ENCODE measurements around the gene ASPRV1.

Gene ASPRV1

GRCh38 chr2:69945441-69945840 lies 16.0 kb downstream of the ASPRV1 start:
- TF ChIP-seq POLR2A (IDR thresholded peaks at IDR 0.05; ENCODE audit: low read depth, low read length) (no peak), TAF1 (IDR thresholded peaks at IDR 0.05; ENCODE audit: borderline replicate concordance, low read depth, low read length) (no peak), POLR2AphosphoS5 (IDR thresholded peaks at IDR 0.05; ENCODE audit: low read depth, low read length) (no peak)
- DNase-seq (ENCODE audit: insufficient read length) (no peak), FAIRE-seq (no peak)

GRCh38 chr2:69944756-69945155 lies 16.7 kb downstream of the ASPRV1 start:
- no peak for FAIRE-seq
- TF ChIP-seq TAF1 (IDR thresholded peaks at IDR 0.05; ENCODE audit: borderline replicate concordance, low read depth, low read length) (no peak), POLR2A (IDR thresholded peaks at IDR 0.05; ENCODE audit: low read depth, low read length) (no peak), POLR2AphosphoS5 (IDR thresholded peaks at IDR 0.05; ENCODE audit: low read depth, low read length) (no peak)

GRCh38 chr2:69943843-69944525 lies 17.4 kb downstream of the ASPRV1 start:
- DNase-seq (ENCODE audit: insufficient read length) (no peak), FAIRE-seq (no peak)
- TF ChIP-seq POLR2AphosphoS5 (IDR thresholded peaks at IDR 0.05; ENCODE audit: low read depth, low read length) (no peak), TAF1 (IDR thresholded peaks at IDR 0.05; ENCODE audit: borderline replicate concordance, low read depth, low read length) (no peak), POLR2A (IDR thresholded peaks at IDR 0.05; ENCODE audit: low read depth, low read length) (no peak)

More at GRCh38 chr2:69944756-69945155, 16.7 kb downstream of the ASPRV1 start:
- no peak for DNase-seq (ENCODE audit: insufficient read length)

DNA sequence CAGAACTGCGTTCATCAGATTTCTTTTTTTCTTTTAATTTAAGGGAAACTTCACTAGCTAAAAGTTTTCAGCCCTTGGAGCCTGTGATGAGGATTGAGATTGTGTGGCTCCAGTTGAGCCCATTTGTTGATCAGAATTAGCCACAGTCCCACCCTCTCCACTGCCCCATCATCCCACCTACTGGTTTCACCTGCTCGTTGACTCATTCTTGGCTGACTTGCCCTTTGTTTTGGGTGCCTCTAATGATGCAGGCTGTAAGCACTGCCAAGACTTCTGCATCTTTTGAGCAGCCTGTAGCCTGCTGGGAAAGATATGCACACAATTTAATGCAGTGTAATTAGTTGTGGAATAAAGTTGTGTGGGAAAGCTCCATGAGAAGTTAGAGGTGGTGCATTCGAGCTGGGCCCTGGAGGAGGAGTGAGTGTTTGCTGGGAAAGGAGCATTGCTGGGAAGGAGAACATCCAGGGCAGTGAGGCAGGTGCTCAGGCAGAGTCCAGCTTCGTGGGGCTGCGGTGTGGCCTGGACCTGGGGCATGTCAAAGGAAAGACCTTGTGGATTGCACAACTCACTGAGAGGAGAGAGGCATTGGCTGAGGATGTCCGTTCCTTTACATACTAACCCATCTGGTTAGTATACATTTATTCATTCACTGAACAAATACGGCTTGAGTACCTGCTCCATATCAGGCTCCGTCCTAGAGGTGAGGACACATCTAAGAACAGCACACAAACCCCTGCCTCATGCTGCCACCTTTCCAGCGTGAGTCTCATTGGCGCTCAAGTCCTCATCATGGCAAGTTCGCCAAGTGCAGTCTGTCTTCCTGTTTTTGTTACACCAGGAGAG lies 18.2 kb downstream of the ASPRV1 start:
- TF ChIP-seq POLR2AphosphoS5 (IDR thresholded peaks at IDR 0.05; ENCODE audit: low read depth, low read length) (no peak), TAF1 (IDR thresholded peaks at IDR 0.05; ENCODE audit: borderline replicate concordance, low read depth, low read length) (no peak), POLR2A (IDR thresholded peaks at IDR 0.05; ENCODE audit: low read depth, low read length) (no peak)
- no peak for DNase-seq (ENCODE audit: insufficient read length)
- no peak for FAIRE-seq

DNA sequence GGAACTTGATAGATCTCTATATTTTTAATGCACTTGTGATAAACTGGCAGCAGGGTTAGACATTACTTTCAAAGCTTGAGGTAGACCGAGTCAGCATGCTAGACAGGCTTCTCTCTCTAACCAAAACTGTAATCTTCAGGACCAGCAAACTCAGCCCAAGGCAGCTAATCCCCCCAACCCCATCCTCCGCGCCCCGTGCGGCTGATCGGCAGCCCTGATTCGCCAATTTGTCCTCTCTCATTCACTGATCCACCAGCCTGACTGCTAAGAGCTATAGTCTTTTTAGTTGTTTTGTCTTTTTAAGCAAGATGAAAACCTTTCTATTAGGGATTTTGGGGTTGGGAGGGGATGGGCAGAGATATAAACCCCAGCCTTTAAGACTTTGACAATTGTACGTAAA lies 20.7 kb downstream of the ASPRV1 start:
- DNase-seq (ENCODE audit: insufficient read length) (no peak), FAIRE-seq (no peak)
- TF ChIP-seq POLR2AphosphoS5 (IDR thresholded peaks at IDR 0.05; ENCODE audit: low read depth, low read length) (no peak), TAF1 (IDR thresholded peaks at IDR 0.05; ENCODE audit: borderline replicate concordance, low read depth, low read length) (no peak), POLR2A (IDR thresholded peaks at IDR 0.05; ENCODE audit: low read depth, low read length) (no peak)

DNA sequence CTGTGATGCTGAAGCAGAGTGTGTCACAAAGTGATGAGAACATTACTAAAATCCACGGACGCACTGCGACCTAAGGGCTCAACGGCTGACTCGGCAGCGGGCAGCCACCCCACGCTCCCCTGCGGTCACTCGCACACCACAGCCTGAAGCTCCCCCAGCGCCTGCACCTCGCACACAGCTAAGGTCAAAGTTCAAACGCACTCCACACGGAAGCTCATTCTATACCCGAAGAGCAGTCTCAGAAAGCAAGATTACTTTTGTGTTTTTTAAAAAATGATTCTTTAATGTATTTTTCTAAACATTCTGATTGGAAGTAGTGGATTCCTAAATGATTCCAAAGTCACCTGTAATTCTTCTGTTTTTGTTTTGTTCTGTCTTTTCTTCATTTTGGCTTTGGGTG lies 21.7 kb downstream of the ASPRV1 start:
- DNase-seq (ENCODE audit: insufficient read length): no peak
- TF ChIP-seq POLR2AphosphoS5 (IDR thresholded peaks at IDR 0.05; ENCODE audit: low read depth, low read length) (no peak), POLR2A (IDR thresholded peaks at IDR 0.05; ENCODE audit: low read depth, low read length) (no peak), TAF1 (IDR thresholded peaks at IDR 0.05; ENCODE audit: borderline replicate concordance, low read depth, low read length) (no peak)
- no peak for FAIRE-seq

DNA sequence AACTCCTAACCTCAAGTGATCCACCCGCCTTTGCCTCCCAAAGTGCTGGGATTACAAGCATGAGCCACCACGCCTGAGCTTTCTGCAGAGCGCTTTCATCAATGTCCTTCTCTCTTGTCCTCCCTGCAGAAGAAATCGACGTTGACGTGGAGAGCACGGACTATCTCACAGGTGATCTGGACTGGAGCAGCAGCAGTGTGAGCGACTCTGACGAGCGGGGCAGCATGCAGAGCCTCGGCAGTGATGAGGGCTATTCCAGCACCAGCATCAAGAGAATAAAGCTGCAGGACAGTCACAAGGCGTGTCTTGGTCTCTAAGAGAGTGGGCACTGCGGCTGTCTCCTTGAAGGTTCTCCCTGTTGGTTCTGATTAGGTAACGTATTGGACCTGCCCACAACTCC lies 23.5 kb downstream of the ASPRV1 start:
- no peak for DNase-seq (ENCODE audit: insufficient read length)
- FAIRE-seq: no peak
- TF ChIP-seq POLR2A (IDR thresholded peaks at IDR 0.05; ENCODE audit: low read depth, low read length) (no peak), TAF1 (IDR thresholded peaks at IDR 0.05; ENCODE audit: borderline replicate concordance, low read depth, low read length) (no peak)

GRCh38 chr2:69936906-69937305 lies 24.5 kb downstream of the ASPRV1 start:
- TF ChIP-seq TAF1 (IDR thresholded peaks at IDR 0.05; ENCODE audit: borderline replicate concordance, low read depth, low read length) (no peak), POLR2AphosphoS5 (IDR thresholded peaks at IDR 0.05; ENCODE audit: low read depth, low read length) (no peak), POLR2A (IDR thresholded peaks at IDR 0.05; ENCODE audit: low read depth, low read length) (no peak)
- FAIRE-seq (no peak), DNase-seq (ENCODE audit: insufficient read length) (no peak)

GRCh38 chr2:69935011-69935410 lies 26.4 kb downstream of the ASPRV1 start:
- FAIRE-seq (no peak), DNase-seq (ENCODE audit: insufficient read length) (no peak)
- no peak for TF ChIP-seq POLR2AphosphoS5 (IDR thresholded peaks at IDR 0.05; ENCODE audit: low read depth, low read length)
- TF ChIP-seq POLR2A (IDR thresholded peaks at IDR 0.05; ENCODE audit: low read depth, low read length): no peak
- no peak for TF ChIP-seq TAF1 (IDR thresholded peaks at IDR 0.05; ENCODE audit: borderline replicate concordance, low read depth, low read length)

- no peak for DNase-seq (ENCODE audit: insufficient read length)
- no peak for TF ChIP-seq POLR2A (IDR thresholded peaks at IDR 0.05; ENCODE audit: low read depth, low read length)
- no peak for TF ChIP-seq TAF1 (IDR thresholded peaks at IDR 0.05; ENCODE audit: borderline replicate concordance, low read depth, low read length)
- TF ChIP-seq POLR2AphosphoS5 (IDR thresholded peaks at IDR 0.05; ENCODE audit: low read depth, low read length): no peak
- FAIRE-seq: no peak
Measured at GRCh38 chr2:69934614-69934908, 26.9 kb downstream of the ASPRV1 start.

DNA sequence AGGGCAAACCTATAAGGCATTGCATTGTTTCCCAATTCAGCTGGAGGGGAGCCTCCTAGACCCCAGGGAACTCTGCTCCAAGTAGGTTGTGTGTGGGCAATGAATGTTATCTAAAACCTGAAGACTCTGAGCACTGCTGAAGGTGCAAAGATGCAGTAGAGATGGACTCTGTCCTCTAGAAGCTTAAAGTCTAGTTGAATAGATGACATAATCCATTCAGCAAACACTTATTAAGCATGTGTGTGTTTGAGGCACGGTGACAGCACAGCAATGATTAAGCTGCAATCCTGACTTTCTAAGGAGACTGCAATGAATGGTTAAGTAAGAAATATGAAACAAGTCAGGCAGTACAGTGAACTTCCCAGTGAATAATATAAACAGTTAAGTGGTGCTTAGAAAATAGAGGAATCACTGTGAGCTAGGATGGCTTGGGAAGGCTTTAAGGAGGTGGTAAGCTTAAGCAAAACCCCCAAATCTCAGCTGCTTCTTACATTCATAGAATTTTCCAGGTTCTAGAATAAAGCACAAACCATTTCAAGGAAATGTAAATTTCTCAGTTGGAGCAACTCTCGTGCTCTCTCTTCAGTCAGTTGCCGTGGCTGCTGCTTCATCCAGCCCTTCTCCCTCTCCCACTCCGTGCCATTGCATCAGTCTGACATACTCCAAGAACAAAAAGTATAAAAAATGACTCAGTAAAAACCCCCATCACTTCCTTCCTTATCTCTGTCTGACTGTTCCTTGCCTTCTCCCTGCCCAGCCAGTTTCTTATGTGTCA lies 27.4 kb downstream of the ASPRV1 start:
- DNase-seq (ENCODE audit: insufficient read length) (no peak), FAIRE-seq (peak; percentile 5)
- no peak for TF ChIP-seq TAF1 (IDR thresholded peaks at IDR 0.05; ENCODE audit: borderline replicate concordance, low read depth, low read length)
- no peak for TF ChIP-seq POLR2A (IDR thresholded peaks at IDR 0.05; ENCODE audit: low read depth, low read length)
- TF ChIP-seq POLR2AphosphoS5 (IDR thresholded peaks at IDR 0.05; ENCODE audit: low read depth, low read length): no peak

Data from GM12892 (cell line).